Stimulated activated CD8-positive, alpha-beta memory T cell treated with anti-CD3 and anti-CD28 coated beads, Interleukin-7, amount 100 ng/mL, for 48 hours (primary cell): ENCODE data around the gene CCR9.
"Not testable (repeated sequence)": the region's sequence is repeated elsewhere in the genome, so short reads cannot be mapped to it uniquely, and the experiment has no call there.

ENCODE experiments used
- DNase-seq, 2 donors: peaks; one replicate each; pipeline ENCODE4 v3.0.0-alpha.2; 2020; ENCODE audit warnings: low read depth in 1 of 2; ENCODE audit errors: extremely low read depth in 1 of 2

Gene CCR9, protein sequence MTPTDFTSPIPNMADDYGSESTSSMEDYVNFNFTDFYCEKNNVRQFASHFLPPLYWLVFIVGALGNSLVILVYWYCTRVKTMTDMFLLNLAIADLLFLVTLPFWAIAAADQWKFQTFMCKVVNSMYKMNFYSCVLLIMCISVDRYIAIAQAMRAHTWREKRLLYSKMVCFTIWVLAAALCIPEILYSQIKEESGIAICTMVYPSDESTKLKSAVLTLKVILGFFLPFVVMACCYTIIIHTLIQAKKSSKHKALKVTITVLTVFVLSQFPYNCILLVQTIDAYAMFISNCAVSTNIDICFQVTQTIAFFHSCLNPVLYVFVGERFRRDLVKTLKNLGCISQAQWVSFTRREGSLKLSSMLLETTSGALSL

DNA sequence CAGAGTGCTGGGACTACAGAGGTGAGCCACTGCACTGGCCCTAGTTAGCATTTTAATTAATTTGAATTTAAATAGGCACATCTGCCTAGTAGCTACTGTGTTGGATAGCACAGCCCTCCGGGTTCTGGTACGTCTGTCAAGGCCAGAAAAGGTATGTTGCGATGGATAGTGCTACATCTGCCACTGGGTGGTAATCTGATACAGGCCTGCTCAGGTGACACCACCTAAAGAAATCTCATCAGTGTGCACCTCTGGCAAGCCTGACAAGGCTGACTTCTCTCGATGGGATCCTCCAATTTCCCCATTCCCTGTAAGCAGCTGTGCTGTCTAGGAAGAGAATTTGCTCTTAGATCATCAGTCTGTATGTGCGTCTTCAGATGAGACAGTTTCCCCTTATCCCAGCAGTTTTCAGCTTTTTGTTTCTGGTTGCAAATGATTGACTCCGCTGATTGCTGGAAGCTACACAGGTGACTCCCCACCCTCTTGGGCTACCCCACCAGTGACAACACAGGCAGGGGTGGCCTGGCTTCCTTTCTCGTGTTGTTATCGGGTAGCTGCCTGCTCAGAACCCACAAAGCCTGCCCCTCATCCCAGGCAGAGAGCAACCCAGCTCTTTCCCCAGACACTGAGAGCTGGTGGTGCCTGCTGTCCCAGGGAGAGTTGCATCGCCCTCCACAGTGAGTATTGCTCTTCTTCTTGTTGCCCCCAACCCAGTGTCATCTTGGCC lies at the start of gene CCR9:
Gene CCR9, plus strand, starts transcription at position 565 of the 727 bp plus-strand sequence. CDS start 8,391 bp downstream, outside the sequence.
- DNase-seq = no peak

DNA sequence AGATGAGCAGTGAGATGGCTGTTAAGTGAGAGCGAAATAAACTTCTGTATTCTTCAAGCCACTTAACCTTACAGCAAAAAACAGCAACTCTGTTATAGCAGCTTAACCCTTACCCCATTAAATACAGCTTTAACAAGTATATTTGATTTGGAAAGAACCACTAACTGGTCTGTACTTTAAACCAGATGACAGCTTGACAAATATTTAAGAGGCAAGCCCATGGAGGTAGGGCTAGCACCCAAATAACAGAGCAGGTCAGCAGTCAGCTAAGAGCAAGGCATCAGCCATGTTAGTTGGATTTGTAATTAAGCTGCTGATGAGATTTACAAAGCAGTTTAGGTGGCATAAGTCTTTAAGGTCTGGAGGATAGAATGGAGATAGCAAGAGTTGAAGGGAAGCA lies 47.9 kb upstream of the CCR9 start:
- DNase-seq = no peak

DNA sequence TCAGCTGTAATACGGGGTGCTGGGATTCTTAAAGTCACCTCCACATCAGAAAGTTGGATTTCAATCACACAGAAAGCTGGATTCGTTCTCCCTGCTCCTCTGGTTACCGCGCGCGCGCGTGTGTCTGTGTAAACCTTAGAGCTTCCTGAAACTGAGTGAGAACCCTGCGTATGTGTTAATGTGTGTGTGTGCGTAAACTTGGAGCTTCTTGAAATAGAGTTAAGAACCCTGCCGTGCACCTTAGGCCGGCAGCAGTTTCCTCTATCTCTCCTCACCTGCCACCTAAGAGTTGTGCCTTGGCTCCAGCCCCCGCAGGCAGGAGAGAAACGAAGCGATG lies 45.0 kb upstream of the CCR9 start:
- DNase-seq = no peak

DNA sequence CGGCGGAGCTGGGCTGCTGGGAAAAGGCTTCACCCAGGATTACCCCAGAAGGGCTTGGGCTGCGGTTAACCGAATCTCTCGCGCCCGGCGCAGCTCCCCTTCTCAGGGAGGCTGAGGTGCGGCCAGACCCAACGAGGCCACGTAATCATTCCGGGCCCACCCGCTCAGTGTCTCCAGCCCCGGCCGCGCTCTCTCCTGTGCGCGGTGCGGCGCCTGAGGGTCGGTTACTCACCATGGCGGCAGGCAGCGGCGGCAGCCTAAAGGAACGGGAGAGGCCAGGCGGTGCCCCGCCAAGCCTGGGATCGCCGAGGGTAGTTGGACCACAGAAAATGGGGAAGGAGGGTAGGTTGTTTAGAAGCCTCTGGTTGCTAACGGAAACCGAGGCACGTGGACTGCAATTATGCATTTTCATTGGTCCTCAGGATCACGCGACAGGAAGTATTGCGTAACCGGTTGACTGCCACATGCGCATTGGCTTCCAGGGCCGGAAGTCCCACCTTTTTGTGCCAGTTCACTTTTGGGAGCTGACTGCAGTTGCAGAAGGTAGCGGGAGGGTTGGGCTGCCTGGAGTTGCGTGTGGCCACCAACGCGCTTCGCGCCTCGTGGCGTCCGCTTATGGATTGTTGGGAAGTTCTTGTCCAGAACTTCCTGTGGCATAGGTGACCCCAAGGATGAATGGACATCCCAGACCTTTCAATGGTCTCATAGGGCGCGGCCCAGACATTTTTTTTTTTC lies 44.4 kb upstream of the CCR9 start, which contains the start of gene LZTFL1:
Gene LZTFL1, minus strand, starts transcription at position 363 of the 735 bp plus-strand sequence. Its CDS starts 128 bp downstream, at position 235.
- DNase-seq = peak; percentile 71 to 85

DNA sequence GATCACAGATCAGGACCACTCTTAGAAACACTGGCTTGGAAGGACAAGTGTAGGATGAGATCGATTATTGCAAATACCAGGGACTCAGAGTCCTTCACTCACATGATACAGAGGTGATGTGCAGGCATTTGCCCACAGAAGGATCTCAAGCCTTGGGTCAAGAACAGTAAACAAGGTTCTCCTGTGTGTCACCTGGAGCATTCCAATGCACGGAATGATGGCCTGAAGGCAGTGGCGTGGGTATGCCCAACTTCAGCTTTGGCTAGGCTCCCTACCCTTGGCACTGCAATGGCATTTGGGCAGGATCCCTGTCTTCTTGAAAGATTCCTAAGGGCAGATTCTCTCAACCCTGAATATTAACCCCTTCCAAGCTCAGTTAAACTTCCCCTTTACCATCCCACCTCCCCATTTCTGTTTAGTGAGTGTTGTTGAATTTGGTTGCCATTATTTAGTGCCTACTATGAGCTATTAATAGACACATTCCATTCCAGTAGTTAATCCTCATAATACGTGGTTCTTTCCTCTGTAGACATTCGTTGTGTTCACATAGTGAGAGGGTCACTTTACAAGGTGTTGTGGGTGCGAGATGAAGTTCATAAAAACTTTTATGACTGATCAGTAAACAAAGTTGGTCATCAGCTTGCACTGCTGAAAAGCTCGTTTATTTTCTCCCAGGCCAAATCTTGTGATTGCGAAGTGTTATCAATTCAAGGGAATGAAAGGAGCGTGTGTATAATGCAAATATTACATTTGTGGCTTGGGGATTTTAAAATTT lies 43.3 kb upstream of the CCR9 start:
- DNase-seq = no peak

DNA sequence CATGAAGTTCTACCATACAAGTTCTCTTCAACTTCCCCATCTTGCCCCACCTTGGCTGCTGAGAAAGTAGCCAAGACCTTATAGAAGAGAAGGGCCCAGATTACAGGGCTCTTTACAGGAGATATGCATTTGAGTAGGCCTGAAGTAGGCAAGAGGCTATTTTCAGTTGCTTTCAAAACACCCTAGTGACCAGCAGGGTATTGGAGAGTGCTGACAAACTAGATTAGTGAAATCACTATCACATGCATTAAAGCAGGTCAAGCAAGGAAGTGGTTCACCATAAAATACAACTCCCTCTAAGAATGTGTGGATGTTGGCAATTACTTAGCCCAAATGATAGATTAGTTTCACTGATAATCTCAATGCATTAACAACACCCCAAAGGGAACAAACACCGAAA lies 41.7 kb upstream of the CCR9 start:
- DNase-seq = no peak

DNA sequence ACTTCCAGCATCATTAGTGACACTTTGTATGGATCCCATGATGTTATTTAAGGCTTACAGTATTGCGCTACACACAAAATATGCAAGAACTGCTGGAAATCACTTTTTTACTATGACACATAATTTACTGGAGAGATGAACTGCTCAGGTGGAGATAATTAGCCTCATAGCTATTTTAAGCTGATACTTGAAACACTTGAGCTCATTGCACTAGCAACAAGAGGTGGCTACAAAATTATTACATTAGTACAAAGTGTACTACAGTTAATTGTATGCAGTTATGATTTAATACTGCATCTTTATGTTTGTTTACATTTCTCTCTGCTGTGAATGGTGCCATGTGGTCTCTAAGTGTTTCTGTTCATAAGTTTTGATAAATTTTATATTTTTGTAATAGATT lies 38.0 kb upstream of the CCR9 start:
- DNase-seq = no peak

DNA sequence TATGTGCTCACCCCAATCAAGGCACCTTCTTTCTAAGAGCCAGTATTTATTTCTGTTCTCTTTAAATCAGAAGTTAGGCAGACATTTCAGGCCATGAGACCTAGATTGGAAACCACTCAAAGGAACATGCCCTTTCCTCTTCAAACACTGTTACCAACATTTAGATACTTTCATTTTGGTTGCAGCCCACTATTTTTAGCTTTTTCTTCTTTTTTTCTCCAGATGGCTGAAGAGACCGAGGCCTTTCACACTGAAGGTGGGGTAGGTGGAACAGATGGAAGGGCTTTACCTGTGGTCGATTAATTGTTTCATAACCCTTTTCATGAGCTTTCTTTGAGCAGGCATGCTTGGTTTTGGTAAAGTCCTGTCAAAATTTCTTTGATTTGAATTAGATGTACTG lies 33.5 kb upstream of the CCR9 start:
- no peak for DNase-seq

DNA sequence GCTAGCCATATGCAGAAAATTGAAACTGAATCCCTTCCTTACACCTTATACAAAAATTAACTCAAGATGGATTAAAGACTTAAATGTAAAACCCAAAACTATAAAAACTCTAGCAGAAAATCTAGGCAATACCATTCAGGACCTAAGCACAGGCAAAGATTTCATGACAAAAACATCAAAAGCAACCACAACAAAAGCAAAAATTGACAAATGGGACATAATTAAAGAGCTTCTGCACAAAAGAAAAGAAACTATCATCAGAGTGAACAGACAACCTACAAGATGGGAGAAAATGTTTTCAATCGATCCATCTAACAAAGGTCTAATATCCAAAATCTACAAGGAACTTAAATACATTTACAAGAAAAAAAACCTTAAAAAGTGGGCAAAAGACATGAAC lies 30.0 kb upstream of the CCR9 start:
- not testable (repeated sequence) for DNase-seq

DNA sequence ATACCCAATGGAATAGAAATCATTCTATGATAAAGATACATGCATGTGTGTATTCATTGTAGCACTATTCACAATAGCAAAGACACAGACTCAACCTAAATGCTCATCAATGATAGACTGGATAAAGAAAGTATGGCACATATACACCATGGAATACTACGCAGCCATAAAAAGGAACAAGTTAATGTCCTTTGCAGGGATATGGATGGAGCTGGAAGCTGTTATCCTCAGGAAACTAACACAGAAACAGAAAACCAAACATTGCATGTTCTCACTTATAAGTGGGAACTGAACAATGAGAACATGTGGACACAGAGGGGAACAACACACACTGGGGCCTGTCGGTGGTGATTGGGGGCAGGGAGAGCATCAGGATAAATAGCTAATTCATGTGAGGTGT lies 29.3 kb upstream of the CCR9 start:
- DNase-seq = not testable (repeated sequence)

DNA sequence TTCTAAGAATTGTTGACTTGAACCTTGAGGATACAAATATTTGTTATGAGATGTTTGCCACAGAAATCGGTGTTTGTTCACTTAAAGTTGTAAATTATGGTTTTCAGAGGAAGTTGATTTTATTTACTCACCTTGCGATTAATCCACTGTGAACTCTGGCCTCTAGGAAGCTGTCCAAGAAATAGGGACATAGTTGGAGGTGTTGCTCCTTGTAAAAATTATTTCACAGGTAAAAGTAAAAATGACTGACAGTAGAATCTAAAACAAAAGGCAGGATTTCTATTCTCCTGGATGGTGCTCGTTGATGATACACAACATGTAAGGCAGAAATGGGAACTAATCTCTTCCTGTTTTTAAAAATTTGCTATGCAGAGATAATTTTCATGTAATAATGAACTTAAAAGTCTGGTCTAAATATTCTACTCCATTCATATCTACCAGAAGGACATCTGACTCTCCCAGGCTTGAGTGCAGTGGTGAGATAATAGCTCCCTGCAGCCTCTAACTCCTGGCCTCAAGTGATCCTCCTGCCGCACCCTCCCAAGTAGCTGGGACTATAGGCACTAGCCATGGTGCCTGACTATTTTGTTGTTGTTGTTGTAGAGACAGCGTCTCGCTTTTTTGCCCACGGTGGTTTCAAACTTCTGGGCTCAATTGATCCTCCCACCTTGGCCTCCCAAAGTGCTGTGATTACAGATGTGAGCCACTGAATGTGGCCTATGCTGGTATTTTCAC lies 27.4 kb upstream of the CCR9 start:
- DNase-seq = no peak

DNA sequence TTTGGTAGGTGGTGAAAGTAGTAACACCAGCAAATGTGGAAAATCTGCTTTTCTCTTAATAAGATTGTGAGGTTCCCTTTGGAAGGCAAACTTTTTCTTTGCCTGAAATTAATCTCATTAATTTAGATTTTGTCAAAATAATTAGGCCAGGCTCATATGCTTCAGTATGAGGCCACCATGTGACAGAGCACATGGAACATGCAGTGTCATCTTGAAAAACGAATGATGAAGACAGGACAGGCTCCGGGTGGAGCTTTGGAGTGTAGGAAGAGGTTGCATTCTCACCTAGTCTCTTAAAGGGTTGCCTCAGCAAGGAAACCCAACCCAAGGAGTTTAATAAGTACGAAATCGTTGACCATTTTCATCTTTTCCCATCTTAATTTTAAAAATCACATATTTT lies 25.9 kb upstream of the CCR9 start:
- DNase-seq = no peak

DNA sequence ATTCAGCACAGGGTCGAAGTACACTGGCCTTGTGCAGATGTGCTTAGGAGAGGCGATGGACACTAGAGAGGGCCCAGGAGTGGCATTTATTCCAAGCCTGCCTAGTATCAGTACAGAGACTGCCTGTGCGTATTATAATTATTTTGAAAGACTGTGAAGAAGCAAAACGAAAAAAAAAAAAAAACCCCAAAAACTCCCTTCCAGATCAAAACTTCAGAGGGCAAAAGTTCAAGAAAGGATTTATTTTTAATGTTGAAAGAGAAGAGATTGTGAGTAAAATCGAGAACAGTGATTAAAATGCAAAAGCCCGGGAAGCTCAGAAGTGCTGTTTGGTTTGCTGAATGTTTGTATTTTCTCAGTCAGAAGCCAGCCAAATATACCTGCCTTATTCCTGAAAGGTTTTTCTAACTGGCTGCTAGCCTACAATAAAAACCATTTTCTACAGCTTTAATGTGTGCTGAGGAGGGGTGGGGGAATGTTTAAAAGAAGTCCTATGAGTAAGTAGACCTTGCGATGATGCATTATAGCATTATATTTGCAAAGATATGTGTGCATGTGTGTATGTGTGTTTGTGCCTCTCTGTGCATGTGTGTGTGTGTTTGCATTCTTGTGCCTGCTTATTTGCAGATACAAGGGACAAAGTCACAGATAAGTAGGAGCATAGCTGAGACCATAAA lies 25.2 kb upstream of the CCR9 start:
- no peak for DNase-seq

DNA sequence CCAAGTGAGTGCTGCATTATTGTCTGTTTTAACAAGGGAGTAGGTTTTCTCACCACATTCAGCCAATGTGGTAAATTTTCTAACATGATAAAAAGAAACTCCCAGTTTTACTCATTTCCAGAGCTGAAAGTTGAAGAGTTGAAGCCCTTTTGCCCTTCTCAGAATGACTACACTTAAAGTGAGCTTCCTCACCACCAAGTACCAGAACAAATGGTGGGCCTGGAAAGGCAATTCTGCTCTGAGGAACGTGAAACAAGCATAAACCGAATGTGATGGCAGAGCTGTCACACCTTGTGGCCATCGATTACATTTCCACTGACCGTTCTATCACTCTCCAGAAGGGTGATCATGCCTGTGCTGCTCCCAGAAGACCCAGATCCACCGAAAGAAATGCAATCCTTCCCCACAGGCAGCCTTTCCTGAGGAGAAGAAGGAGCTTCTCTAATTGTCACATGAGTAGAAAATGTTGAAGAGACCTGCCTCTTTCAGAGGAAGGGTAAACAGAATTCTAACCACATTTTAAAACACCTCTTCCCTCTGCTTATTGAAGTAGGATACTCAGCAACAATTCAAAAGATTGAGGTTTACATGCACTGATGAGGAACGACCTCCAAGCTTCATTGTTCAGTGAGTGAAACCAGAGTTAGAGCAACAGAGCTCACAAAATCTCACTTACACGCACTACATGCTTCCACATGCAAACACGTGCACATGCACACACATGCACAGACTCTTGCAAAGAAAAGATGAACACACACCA lies 21.4 kb upstream of the CCR9 start:
- DNase-seq = no peak

DNA sequence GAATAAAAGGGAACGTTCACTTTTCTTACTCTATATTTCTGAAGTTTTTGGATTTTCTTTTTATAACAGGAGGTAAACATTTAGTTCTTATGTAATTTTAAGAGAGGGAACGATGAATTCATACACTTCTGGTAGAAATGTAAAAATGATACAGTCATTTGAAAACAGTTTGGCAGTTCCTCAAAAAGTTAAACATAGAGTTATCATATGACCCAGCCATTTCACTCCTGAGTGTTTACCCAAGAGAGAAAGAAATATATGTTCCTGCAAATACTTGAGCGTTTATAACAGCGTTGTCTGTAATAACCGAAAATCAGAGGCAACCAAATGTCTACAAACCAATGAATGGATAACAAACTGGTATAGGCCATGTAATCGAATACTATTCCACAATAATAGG lies 20.8 kb upstream of the CCR9 start:
- DNase-seq = no peak

DNA sequence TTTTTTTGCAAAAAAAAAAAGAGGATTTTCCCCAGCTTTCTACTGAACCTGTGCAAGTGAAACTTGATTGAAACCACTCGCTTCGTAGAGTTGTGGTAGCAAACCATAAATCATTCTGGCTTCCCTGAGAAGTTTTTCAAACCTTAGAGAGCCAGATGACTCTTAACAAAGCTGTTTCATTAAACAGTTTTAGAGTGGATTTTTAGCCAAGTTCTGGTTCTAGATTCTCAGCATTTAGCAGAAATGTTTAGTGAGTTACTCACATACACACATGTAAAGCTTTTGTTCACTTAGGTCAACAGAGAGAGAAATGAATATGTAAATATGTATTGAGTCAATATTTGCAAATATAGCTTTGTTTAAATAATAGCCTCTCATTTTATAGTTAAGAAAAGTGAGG lies 18.1 kb upstream of the CCR9 start:
- DNase-seq = no peak

DNA sequence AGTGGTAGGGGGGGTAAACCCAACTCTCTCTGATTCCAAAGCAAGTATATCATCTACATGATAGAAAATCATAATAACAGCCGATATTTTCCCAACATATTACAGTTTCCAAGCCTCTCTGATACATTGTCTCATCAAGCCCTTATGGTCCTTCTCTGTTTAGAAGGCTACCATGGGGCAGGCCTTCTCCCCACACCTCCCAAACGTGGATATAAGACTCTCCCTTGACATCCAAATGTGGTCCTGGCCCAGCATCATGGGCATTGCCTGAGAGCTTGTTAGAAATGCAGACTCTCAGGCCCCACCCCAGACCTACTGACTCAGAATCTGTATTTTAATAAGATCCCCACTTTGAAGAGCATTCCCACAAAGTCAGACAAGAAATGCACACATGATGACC lies 17.7 kb upstream of the CCR9 start:
- no peak for DNase-seq

DNA sequence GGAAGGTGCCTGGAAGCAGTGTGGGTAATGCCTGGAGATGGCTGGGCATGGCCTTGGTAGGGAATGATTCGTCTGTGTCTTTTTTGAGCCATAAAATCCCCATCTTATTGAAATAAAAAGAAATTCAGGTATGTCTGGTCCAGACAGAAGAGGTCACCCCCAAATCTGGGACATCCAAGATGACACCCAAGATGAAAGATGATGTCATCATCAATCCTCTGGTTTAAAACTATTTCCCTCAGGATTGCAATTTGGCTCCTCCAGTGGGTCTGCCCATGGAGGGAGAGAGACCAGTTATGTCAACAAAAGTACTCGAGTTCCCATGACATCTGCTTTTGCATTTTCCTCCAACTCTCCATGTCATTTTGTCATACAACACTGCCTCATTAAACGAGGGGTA lies 16.7 kb upstream of the CCR9 start:
- no peak for DNase-seq

DNA sequence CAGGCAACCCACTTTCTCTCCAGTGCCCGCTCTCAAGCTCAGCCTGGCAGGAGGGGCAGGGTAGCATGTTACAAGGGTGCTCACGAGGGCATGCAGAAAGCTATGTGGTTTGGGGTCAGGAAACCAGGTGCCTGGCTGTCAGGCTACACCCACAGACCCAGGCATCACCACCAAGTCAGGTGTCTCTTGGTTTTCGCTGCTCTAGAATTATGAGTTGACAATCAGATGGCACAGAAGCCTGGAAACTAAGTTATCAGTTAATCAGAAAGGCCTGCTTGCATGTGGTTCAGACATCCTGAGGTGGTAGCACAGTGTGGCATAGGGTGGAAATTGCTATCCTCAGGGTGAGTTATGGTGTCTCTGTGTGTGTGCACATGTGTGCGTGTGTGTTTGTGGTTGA lies 16.2 kb upstream of the CCR9 start:
- DNase-seq = peak; percentile 18 to 45
